Sigmoid colon (tissue), 4 donors: ENCODE measurements around the gene ATMIN.

Experiments
- EP300 ChIP-seq, 4 donors: sonication (generic); formaldehyde crosslinking; IDR thresholded peaks; one replicate each; pipeline ENCODE4 v1.6.1; 2017; ENCODE audit warnings: antibody characterized with exemption in 4 of 4
- POLR2A ChIP-seq, 2 donors: fragments of 450-650 bp; IDR thresholded peaks; one replicate each; pipeline ENCODE4 v1.6.1; 2016; ENCODE audit warnings: antibody characterized with exemption in 2 of 2, mild to moderate bottlenecking in 2 of 2, moderate library complexity in 2 of 2
- POLR2AphosphoS5 ChIP-seq, 4 donors: sonication (generic); formaldehyde crosslinking; IDR thresholded peaks; one replicate each; pipeline ENCODE4 v1.6.1; 2017; ENCODE audit warnings: antibody characterized with exemption in 4 of 4

- TF ChIP-seq EP300 (IDR thresholded peaks at IDR 0.05) (no peak), POLR2AphosphoS5 (IDR thresholded peaks at IDR 0.05) (no peak), POLR2A (IDR thresholded peaks at IDR 0.05) (no peak)
Observed at GRCh38 chr16:81001330-81001729, 34.3 kb upstream of the ATMIN start.
